CD4-positive, alpha-beta T cell (primary cell): ENCODE measurements around the gene MAMDC2. TPM values are rescaled to one million over a fixed set of nuclear protein-coding genes. Genes with fewer than 3 reads are reported as not detected.
"Not testable (repeated sequence)": the region's sequence is repeated elsewhere in the genome, so short reads cannot be mapped to it uniquely, and the experiment has no call there.

Experiments used
- ATAC-seq: fragments of 200-7000 bp; cut with Tn5 transposase; one replicate; pipeline ENCODE4 v1.10.0; 2022; ENCODE audit warnings: mild to moderate bottlenecking; ENCODE audit not compliant: poor library complexity
- CTCF ChIA-PET: fragments of 350-600 bp; sonication (Branson Sonifier 250); formaldehyde crosslinking; loops from one replicate; lab custom pipeline; 2021; ENCODE audit warnings: antibody characterized with exemption, inconsistent platforms; lab: Charles Lee
- POLR2A ChIA-PET: fragments of 350-600 bp; sonication (Branson Sonifier 250); formaldehyde crosslinking; loops from one replicate; lab custom pipeline; 2021; ENCODE audit warnings: antibody characterized with exemption, inconsistent platforms; lab: Charles Lee
- DNase-seq, 14 experiments: peaks; one replicate each; pipeline ENCODE4 v3.0.0-alpha.2; 2013 to 2020; ENCODE audit warnings: mixed read lengths in 2 of 14
- H3K27ac ChIP-seq, 2 donors: one replicate each; pipeline versions ENCODE4 v1.5.1 to v1.7.0; 2013; ENCODE audit warnings: low read length in 2 of 2, low read depth in 1 of 2, mild to moderate bottlenecking in 1 of 2
- H3K27me3 ChIP-seq, 2 experiments: 1 replicate in 1 of 2; 2 replicates in 1 of 2; pipeline versions ENCODE4 v1.6.1 to v1.7.0; 2013; ENCODE audit warnings: low read length in 2 of 2, control low read depth in 1 of 2, mild to moderate bottlenecking in 1 of 2, moderate library complexity in 1 of 2; ENCODE audit not compliant: insufficient read depth in 2 of 2, control insufficient read depth in 1 of 2
- H3K36me3 ChIP-seq: one replicate; pipeline ENCODE4 v1.6.1; 2013; ENCODE audit warnings: low read length, control low read depth; ENCODE audit not compliant: insufficient read depth
- H3K4me1 ChIP-seq: one replicate; pipeline ENCODE4 v1.6.1; 2013; ENCODE audit warnings: low read length, control low read depth; ENCODE audit not compliant: insufficient read depth
- H3K4me3 ChIP-seq: one replicate; pipeline ENCODE4 v1.5.1; 2013; ENCODE audit warnings: mild to moderate bottlenecking, low read length, moderate library complexity
- H3K9me3 ChIP-seq, 2 experiments: 1 replicate in 1 of 2; 2 replicates in 1 of 2; pipeline versions ENCODE4 v1.6.1 to v1.7.0; 2013; ENCODE audit warnings: low read length in 2 of 2, mild to moderate bottlenecking in 2 of 2, control low read depth in 1 of 2, moderate library complexity in 1 of 2; ENCODE audit not compliant: control insufficient read depth in 1 of 2, insufficient read depth in 1 of 2
- H3K27ac Mint-ChIP-seq: one replicate; pipeline ENCODE4 v1.8.0; 2020; ENCODE audit warnings: mixed read lengths
- H3K27me3 Mint-ChIP-seq: one replicate; pipeline ENCODE4 v1.8.0; 2021; ENCODE audit warnings: mixed read lengths
- H3K36me3 Mint-ChIP-seq: one replicate; pipeline ENCODE4 v1.8.0; 2021; ENCODE audit warnings: low read depth, mixed read lengths
- H3K4me1 Mint-ChIP-seq: one replicate; pipeline ENCODE4 v1.8.0; 2021; ENCODE audit warnings: low read depth, mixed read lengths
- H3K4me3 Mint-ChIP-seq: one replicate; pipeline ENCODE4 v1.8.0; 2020; ENCODE audit warnings: mild to moderate bottlenecking, mixed read lengths
- H3K9me3 Mint-ChIP-seq: one replicate; pipeline ENCODE4 v1.8.0; 2020; ENCODE audit warnings: mixed read lengths
- CTCF ChIP-seq: fragments of 200-600 bp; IDR thresholded peaks from one replicate; pipeline ENCODE4 v1.8.0; 2022; ENCODE audit warnings: antibody characterized with exemption, mild to moderate bottlenecking
- intact Hi-C, 2 experiments: fragments of 100-400 bp; cut with DNase I in 1 of 2; cut with micrococcal nuclease in 1 of 2; formaldehyde crosslinking; loops; one replicate each; pipeline versions ENCODE4 v1.15.1 to v1.9.0; 2023 to 2025; cut with DNase I, micrococcal nuclease
- total RNA-seq, 174 experiments: library from RNA in 2 of 174; stranded (reverse) in 2 of 174; gene quantifications; one replicate each; pipeline ENCODE4 v1.2.3 and lab custom pipeline; 2021 to 2026

MAMDC2 gene
- total RNA-seq, 2 experiments from 2014 or later: 0.08 TPM; not detected in 1

- H3K4me1 ChIP-seq: no peaks in the 10 kb centered on the region
- Mint-ChIP-seq H3K4me3 (no peak overlapping the region), H3K27ac (no peak overlapping the region), H3K9me3 (peaks cover 3% of the 10 kb centered on the region), H3K27me3 (peaks cover 59% of the 10 kb centered on the region), H3K36me3 (no peaks in the 10 kb centered on the region), H3K4me1 (no peaks in the 10 kb centered on the region)
- H3K27me3 ChIP-seq: peaks cover 8% of the 10 kb centered on the region in 2 experiments
- H3K9me3 ChIP-seq: peaks cover 0 to 10% of the 10 kb centered on the region in 2 experiments
- CTCF ChIA-PET: no interaction called here
- POLR2A ChIA-PET: no interaction called here
- H3K36me3 ChIP-seq: no peaks in the 10 kb centered on the region
- intact Hi-C loops: no loop called here
- H3K27ac ChIP-seq: no peak overlapping the region
- ATAC-seq (no peak), DNase-seq (no peak)
- no peak overlapping the region for H3K4me3 ChIP-seq
- no peak for TF ChIP-seq CTCF
Measured at GRCh38 chr9:70036641-70037040, 7.0 kb upstream of the MAMDC2 start.

GRCh38 chr9:70038171-70038621, 5.5 kb upstream of the MAMDC2 start:
- POLR2A ChIA-PET: not testable (repeated sequence)

GRCh38 chr9:70040376-70040903, 3.2 kb upstream of the MAMDC2 start:
- TF ChIP-seq CTCF: no peak
- no peak overlapping the region for H3K27ac Mint-ChIP-seq
- no peak for ATAC-seq
- H3K4me1 Mint-ChIP-seq: peaks cover 5% of the 10 kb centered on the region
- H3K4me3 Mint-ChIP-seq: no peak overlapping the region
- no peak overlapping the region for H3K4me3 ChIP-seq
- H3K9me3 ChIP-seq: peaks cover 0 to 22% of the 10 kb centered on the region in 2 experiments
- DNase-seq: no peak
- peaks cover 31 to 33% of the 10 kb centered on the region in 2 experiments for H3K27me3 ChIP-seq
- H3K36me3 Mint-ChIP-seq: no peaks in the 10 kb centered on the region
- ChIA-PET CTCF (no interaction called here), POLR2A (no interaction called here)
- intact Hi-C loops: no loop called here
- no peaks in the 10 kb centered on the region for H3K36me3 ChIP-seq
- H3K9me3 Mint-ChIP-seq: peaks cover 3% of the 10 kb centered on the region
- H3K27ac ChIP-seq: no peak overlapping the region
- H3K4me1 ChIP-seq: peaks cover 15% of the 10 kb centered on the region
- H3K27me3 Mint-ChIP-seq: peaks cover 77% of the 10 kb centered on the region

More at GRCh38 chr9:70038171-70038621, 5.5 kb upstream of the MAMDC2 start:
- H3K4me3 ChIP-seq, CTCF ChIA-PET, H3K27ac ChIP-seq, H3K36me3 Mint-ChIP-seq, H3K4me1 ChIP-seq, H3K4me1 Mint-ChIP-seq, H3K9me3 Mint-ChIP-seq, H3K36me3 ChIP-seq, H3K27ac Mint-ChIP-seq, ATAC-seq, DNase-seq, intact Hi-C loops, H3K4me3 Mint-ChIP-seq, H3K9me3 ChIP-seq: not testable (repeated sequence)
- H3K27me3 Mint-ChIP-seq: peaks cover 75% of the 10 kb centered on the region
- H3K27me3 ChIP-seq: peaks cover 15 to 17% of the 10 kb centered on the region in 2 experiments
